H1 (cell line): Measurements from ENCODE around the gene PQBP1. TPM values are rescaled to one million over a fixed set of nuclear protein-coding genes. Genes with fewer than 3 reads are reported as not detected.

Source experiments
- CTBP2 ChIP-seq: IDR thresholded peaks from 2 replicates; pipeline ENCODE4 v1.7.0; 2011; ENCODE audit warnings: borderline replicate concordance, mild to moderate bottlenecking, moderate library complexity, mixed read lengths, low read length; ENCODE audit not compliant: insufficient read depth, insufficient read length
- FOSL1 ChIP-seq: IDR thresholded peaks from 2 replicates; pipeline ENCODE4 v1.6.1; 2011; ENCODE audit warnings: mild to moderate bottlenecking, low read depth, low read length, moderate library complexity; ENCODE audit not compliant: insufficient read depth
- POLR2A ChIP-seq, 2 experiments: IDR thresholded peaks; 1 replicate in 1 of 2; 2 replicates in 1 of 2; pipeline ENCODE4 v1.6.1; 2011; ENCODE audit warnings: low read depth in 2 of 2, low read length in 2 of 2, mild to moderate bottlenecking in 2 of 2; ENCODE audit errors: control extremely low read depth in 1 of 2
- POLR2AphosphoS5 ChIP-seq: IDR thresholded peaks from 2 replicates; pipeline ENCODE4 v1.6.1; 2011; ENCODE audit warnings: low read depth, low read length
- SP1 ChIP-seq: IDR thresholded peaks from 2 replicates; pipeline ENCODE4 v1.6.1; 2011; ENCODE audit warnings: low read depth, low read length
- SP4 ChIP-seq: IDR thresholded peaks from 2 replicates; pipeline ENCODE4 v1.6.1; 2012; ENCODE audit warnings: low read length, inconsistent platforms
- TAF1 ChIP-seq: IDR thresholded peaks from 2 replicates; pipeline ENCODE4 v1.6.1; 2011; ENCODE audit warnings: mild to moderate bottlenecking, low read depth, low read length
- ZNF274 ChIP-seq: IDR thresholded peaks from 2 replicates; pipeline ENCODE4 v1.7.0; 2012; ENCODE audit warnings: low read length, borderline replicate concordance; ENCODE audit errors: extremely low read depth
- polyA plus RNA-seq, 7 experiments: library from polyadenylated mRNA; depleted of rRNA in 3 of 7; stranded (reverse) in 5 of 7; unstranded in 2 of 7; fragments of >200 nt in 5 of 7; fragments of 200-250 nt in 2 of 7; gene quantifications; 1 replicate in 5 of 7; 2 replicates in 1 of 7; 4 replicates in 1 of 7; pipeline versions ENCODE4 v1.2.1 to v1.2.3, GENCODE V29; 2011 to 2013; ENCODE audit warnings: missing spikeins in 2 of 7, mixed read lengths in 2 of 7
- total RNA-seq: library from RNA; stranded (reverse); fragmentation: NEBNext Ultra II Directional; extraction: Animal tissue kit (Norgen Biotek cat#: 25700); gene quantifications from 2 replicates; pipeline ENCODE4 v1.2.1, GENCODE V29; 2021
- TF ChIP-seq, protein P1 (sequence below): fragments of 300-600 bp; sonication (generic); IDR thresholded peaks from 2 replicates; pipeline ENCODE4 v1.7.1; 2012; ENCODE audit warnings: low read length, moderate library complexity, mild to moderate bottlenecking, inconsistent platforms; ENCODE audit not compliant: insufficient replicate concordance
- TF ChIP-seq, protein P2 (sequence below): IDR thresholded peaks from 2 replicates; pipeline ENCODE4 v1.6.1; 2012; ENCODE audit warnings: inconsistent platforms

Gene PQBP1
- total and polyA plus RNA-seq, 2 of the 8 experiments (the other 6 are each of a cell fraction or from before 2014, with no cell fraction given), result 91.7 to 95.9 TPM

DNA sequence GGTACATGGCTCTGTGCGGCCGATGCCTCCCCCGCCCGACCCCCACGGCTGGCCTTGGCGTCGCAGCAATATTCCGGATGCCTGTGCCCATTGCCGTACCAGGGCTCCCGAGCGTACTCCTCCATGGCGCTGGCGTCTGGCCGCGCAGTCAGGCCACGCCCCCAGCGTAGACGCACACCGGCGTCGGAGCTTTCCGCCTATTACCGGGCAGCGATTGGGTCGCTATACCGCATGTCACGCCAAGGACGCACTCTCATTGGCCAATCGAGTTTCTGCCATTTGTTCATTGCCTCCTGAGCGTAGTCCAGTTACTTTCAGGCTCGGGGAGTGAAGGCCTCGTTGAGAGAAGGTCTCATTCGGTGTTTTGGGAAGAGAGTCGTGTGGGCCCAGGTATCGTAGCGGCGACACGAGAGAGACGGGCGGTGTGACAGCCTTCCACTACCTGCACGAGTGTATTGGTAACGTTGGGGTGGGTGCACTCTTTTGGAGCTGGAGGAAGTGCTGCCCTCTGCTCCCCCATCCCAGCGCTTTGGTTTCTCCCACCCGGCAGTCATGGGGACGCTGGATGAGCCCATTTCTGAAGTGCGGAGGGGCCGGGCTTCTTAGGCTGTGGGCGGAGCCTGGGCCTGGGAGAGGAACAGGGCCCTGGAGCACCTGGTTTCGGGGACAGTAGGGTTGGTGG, at the start of gene PQBP1, which contains the start of gene TIMM17B (continued):
- TF ChIP-seq, protein P1, sequence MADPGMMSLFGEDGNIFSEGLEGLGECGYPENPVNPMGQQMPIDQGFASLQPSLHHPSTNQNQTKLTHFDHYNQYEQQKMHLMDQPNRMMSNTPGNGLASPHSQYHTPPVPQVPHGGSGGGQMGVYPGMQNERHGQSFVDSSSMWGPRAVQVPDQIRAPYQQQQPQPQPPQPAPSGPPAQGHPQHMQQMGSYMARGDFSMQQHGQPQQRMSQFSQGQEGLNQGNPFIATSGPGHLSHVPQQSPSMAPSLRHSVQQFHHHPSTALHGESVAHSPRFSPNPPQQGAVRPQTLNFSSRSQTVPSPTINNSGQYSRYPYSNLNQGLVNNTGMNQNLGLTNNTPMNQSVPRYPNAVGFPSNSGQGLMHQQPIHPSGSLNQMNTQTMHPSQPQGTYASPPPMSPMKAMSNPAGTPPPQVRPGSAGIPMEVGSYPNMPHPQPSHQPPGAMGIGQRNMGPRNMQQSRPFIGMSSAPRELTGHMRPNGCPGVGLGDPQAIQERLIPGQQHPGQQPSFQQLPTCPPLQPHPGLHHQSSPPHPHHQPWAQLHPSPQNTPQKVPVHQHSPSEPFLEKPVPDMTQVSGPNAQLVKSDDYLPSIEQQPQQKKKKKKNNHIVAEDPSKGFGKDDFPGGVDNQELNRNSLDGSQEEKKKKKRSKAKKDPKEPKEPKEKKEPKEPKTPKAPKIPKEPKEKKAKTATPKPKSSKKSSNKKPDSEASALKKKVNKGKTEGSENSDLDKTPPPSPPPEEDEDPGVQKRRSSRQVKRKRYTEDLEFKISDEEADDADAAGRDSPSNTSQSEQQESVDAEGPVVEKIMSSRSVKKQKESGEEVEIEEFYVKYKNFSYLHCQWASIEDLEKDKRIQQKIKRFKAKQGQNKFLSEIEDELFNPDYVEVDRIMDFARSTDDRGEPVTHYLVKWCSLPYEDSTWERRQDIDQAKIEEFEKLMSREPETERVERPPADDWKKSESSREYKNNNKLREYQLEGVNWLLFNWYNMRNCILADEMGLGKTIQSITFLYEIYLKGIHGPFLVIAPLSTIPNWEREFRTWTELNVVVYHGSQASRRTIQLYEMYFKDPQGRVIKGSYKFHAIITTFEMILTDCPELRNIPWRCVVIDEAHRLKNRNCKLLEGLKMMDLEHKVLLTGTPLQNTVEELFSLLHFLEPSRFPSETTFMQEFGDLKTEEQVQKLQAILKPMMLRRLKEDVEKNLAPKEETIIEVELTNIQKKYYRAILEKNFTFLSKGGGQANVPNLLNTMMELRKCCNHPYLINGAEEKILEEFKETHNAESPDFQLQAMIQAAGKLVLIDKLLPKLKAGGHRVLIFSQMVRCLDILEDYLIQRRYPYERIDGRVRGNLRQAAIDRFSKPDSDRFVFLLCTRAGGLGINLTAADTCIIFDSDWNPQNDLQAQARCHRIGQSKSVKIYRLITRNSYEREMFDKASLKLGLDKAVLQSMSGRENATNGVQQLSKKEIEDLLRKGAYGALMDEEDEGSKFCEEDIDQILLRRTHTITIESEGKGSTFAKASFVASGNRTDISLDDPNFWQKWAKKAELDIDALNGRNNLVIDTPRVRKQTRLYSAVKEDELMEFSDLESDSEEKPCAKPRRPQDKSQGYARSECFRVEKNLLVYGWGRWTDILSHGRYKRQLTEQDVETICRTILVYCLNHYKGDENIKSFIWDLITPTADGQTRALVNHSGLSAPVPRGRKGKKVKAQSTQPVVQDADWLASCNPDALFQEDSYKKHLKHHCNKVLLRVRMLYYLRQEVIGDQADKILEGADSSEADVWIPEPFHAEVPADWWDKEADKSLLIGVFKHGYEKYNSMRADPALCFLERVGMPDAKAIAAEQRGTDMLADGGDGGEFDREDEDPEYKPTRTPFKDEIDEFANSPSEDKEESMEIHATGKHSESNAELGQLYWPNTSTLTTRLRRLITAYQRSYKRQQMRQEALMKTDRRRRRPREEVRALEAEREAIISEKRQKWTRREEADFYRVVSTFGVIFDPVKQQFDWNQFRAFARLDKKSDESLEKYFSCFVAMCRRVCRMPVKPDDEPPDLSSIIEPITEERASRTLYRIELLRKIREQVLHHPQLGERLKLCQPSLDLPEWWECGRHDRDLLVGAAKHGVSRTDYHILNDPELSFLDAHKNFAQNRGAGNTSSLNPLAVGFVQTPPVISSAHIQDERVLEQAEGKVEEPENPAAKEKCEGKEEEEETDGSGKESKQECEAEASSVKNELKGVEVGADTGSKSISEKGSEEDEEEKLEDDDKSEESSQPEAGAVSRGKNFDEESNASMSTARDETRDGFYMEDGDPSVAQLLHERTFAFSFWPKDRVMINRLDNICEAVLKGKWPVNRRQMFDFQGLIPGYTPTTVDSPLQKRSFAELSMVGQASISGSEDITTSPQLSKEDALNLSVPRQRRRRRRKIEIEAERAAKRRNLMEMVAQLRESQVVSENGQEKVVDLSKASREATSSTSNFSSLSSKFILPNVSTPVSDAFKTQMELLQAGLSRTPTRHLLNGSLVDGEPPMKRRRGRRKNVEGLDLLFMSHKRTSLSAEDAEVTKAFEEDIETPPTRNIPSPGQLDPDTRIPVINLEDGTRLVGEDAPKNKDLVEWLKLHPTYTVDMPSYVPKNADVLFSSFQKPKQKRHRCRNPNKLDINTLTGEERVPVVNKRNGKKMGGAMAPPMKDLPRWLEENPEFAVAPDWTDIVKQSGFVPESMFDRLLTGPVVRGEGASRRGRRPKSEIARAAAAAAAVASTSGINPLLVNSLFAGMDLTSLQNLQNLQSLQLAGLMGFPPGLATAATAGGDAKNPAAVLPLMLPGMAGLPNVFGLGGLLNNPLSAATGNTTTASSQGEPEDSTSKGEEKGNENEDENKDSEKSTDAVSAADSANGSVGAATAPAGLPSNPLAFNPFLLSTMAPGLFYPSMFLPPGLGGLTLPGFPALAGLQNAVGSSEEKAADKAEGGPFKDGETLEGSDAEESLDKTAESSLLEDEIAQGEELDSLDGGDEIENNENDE, result no peak
- TF ChIP-seq ZNF274 (no peak), POLR2AphosphoS5 (peak; percentile 69; the same call in 1 of the 2 replicates), POLR2A (IDR thresholded peaks at IDR 0.05; ENCODE audit: control extremely low read depth in 1 of 2, low read depth in 2 of 2, low read length in 2 of 2) (peak in 1 of 2 experiments; percentile 67; a peak in 1 of 3 replicates), SP1 (peak; percentile 54), CTBP2 (no peak), FOSL1 (no peak), SP4 (no peak; the same call in 1 of the 2 replicates), TAF1 (peak; percentile 57)
- TF ChIP-seq, protein P2, sequence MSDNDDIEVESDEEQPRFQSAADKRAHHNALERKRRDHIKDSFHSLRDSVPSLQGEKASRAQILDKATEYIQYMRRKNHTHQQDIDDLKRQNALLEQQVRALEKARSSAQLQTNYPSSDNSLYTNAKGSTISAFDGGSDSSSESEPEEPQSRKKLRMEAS, result peak; percentile 42; the same call in 1 of the 2 replicates
